IPS-NIHi7 (cell line): ENCODE measurements around the gene ARHGEF28.

Source experiments
- DNase-seq: peaks from one replicate; pipeline ENCODE4 v3.0.0; 2012; ENCODE audit warnings: mixed read lengths; ENCODE audit errors: extremely low spot score

The ARHGEF28 gene

GRCh38 chr5:73900566-73900965 is 274.6 kb downstream of the ARHGEF28 start:
- no peak for DNase-seq

- peak; percentile 13 for DNase-seq
Observed at GRCh38 chr5:73901043-73901442, 275.0 kb downstream of the ARHGEF28 start.

GRCh38 chr5:73901455-73901854 is 275.5 kb downstream of the ARHGEF28 start:
- peak; percentile 22 for DNase-seq

GRCh38 chr5:73902327-73903051 is 276.5 kb downstream of the ARHGEF28 start:
- peak; percentile 49 for DNase-seq

- DNase-seq = no peak
Observed at GRCh38 chr5:73903169-73903568, 277.2 kb downstream of the ARHGEF28 start.

- no peak for DNase-seq
Observed at GRCh38 chr5:73906277-73906676, 280.3 kb downstream of the ARHGEF28 start.

- DNase-seq = no peak
Observed at GRCh38 chr5:73907164-73907563, 281.2 kb downstream of the ARHGEF28 start.

- no peak for DNase-seq
Observed at GRCh38 chr5:73908395-73908794, 282.4 kb downstream of the ARHGEF28 start.

GRCh38 chr5:73908846-73909245 is 282.9 kb downstream of the ARHGEF28 start:
- no peak for DNase-seq

GRCh38 chr5:73909474-73909873 is 283.5 kb downstream of the ARHGEF28 start:
- no peak for DNase-seq

- no peak for DNase-seq
Observed at GRCh38 chr5:73911761-73912393, 285.9 kb downstream of the ARHGEF28 start.

GRCh38 chr5:73912821-73913271 is 286.9 kb downstream of the ARHGEF28 start:
- DNase-seq = no peak

- no peak for DNase-seq
Observed at GRCh38 chr5:73913971-73914370, 288.0 kb downstream of the ARHGEF28 start.

- DNase-seq = no peak
Observed at GRCh38 chr5:73915345-73915744, 289.3 kb downstream of the ARHGEF28 start.

GRCh38 chr5:73917433-73917832 is 291.4 kb downstream of the ARHGEF28 start:
- no peak for DNase-seq

GRCh38 chr5:73917891-73918290 is 291.9 kb downstream of the ARHGEF28 start:
- DNase-seq = no peak

GRCh38 chr5:73918791-73919221 is 292.8 kb downstream of the ARHGEF28 start:
- DNase-seq = no peak

- DNase-seq = no peak
Observed at GRCh38 chr5:73921741-73922140, 295.7 kb downstream of the ARHGEF28 start.

- DNase-seq = no peak
Observed at GRCh38 chr5:73922224-73922623, 296.2 kb downstream of the ARHGEF28 start.

- DNase-seq = no peak
Observed at GRCh38 chr5:73922875-73923557, 297.0 kb downstream of the ARHGEF28 start.

GRCh38 chr5:73928476-73929070 is 302.6 kb downstream of the ARHGEF28 start:
- DNase-seq = no peak

- DNase-seq = no peak
Observed at GRCh38 chr5:73935719-73936118, 309.7 kb downstream of the ARHGEF28 start.
